ENCODE results near the gene CBFA2T3.

Gene CBFA2T3

GRCh38 chr16:88917915-88918627 is 58.9 kb downstream of the CBFA2T3 start:
- TF ChIP-seq ZNF148 (tag by site-specific recombination; IDR thresholded peaks at IDR 0.05; ENCODE audit: borderline replicate concordance) (no peak), WT1 (tag by site-specific recombination; IDR thresholded peaks at IDR 0.05) (no peak), ZNF24 (tag by site-specific recombination; IDR thresholded peaks at IDR 0.05) (no peak), ZBTB1 (tag by site-specific recombination; IDR thresholded peaks at IDR 0.05) (no peak), ZIC2 (tag by site-specific recombination; IDR thresholded peaks at IDR 0.05) (peak; percentile 60), EGR2 (tag by site-specific recombination; IDR thresholded peaks at IDR 0.05; ENCODE audit: low read depth) (0 out of 2 replicates have a peak, but pooled peaks have one; percentile 12)
- no peaks in the 10 kb centered on the region for H3K4me1 ChIP-seq (ENCODE audit: control insufficient read depth, insufficient read depth, low read length)
- H3K36me3 ChIP-seq (ENCODE audit: control insufficient read depth in 2 of 2, insufficient read depth in 1 of 2, low read length in 2 of 2) = no peaks in the 10 kb centered on the region
- POLR2A ChIA-PET = no interaction called here
- CTCF ChIA-PET = no interaction called here
- H3K9me3 ChIP-seq (ENCODE audit: control insufficient read depth, insufficient read depth, low read depth, low read length) = no peaks in the 10 kb centered on the region
- no peak overlapping the region for H3K4me3 ChIP-seq (ENCODE audit: low read depth, low read length)
- no peak overlapping the region for H3K27ac ChIP-seq (ENCODE audit: extremely low read depth, low read depth, low read length)

GRCh38 chr16:88917146-88917914 is 59.7 kb downstream of the CBFA2T3 start:
- ChIA-PET CTCF (no interaction called here), POLR2A (no interaction called here)
- Histone ChIP-seq H3K36me3 (ENCODE audit: control insufficient read depth in 2 of 2, insufficient read depth in 1 of 2, low read length in 2 of 2) (no peaks in the 10 kb centered on the region), H3K9me3 (ENCODE audit: control insufficient read depth, insufficient read depth, low read depth, low read length) (no peaks in the 10 kb centered on the region), H3K4me1 (ENCODE audit: control insufficient read depth, insufficient read depth, low read length) (no peaks in the 10 kb centered on the region), H3K4me3 (ENCODE audit: low read depth, low read length) (no peak overlapping the region), H3K27ac (ENCODE audit: extremely low read depth, low read depth, low read length) (no peak overlapping the region)
- no peak for TF ChIP-seq ZNF2 (tag by site-specific recombination; IDR thresholded peaks at IDR 0.05)
- TF ChIP-seq ZNF112 (tag by site-specific recombination; IDR thresholded peaks at IDR 0.05) = no peak
- no peak for TF ChIP-seq ZBTB48 (tag by site-specific recombination; IDR thresholded peaks at IDR 0.05)
- TF ChIP-seq ZNF416 (tag by site-specific recombination; IDR thresholded peaks at IDR 0.05) = no peak
- 0 out of 2 replicates have a peak, but pooled peaks have one; percentile 16 for TF ChIP-seq ZFHX2 (tag by site-specific recombination; conservative IDR thresholded peaks at IDR 0.05)

GRCh38 chr16:88915639-88916327 is 61.2 kb downstream of the CBFA2T3 start:
- ChIA-PET CTCF (no interaction called here), POLR2A (no interaction called here)
- Histone ChIP-seq H3K9me3 (ENCODE audit: control insufficient read depth, insufficient read depth, low read depth, low read length) (no peaks in the 10 kb centered on the region), H3K27ac (ENCODE audit: extremely low read depth, low read depth, low read length) (no peak overlapping the region), H3K36me3 (ENCODE audit: control insufficient read depth in 2 of 2, insufficient read depth in 1 of 2, low read length in 2 of 2) (no peaks in the 10 kb centered on the region), H3K4me1 (ENCODE audit: control insufficient read depth, insufficient read depth, low read length) (no peaks in the 10 kb centered on the region), H3K4me3 (ENCODE audit: low read depth, low read length) (no peak overlapping the region)
- TF ChIP-seq ZNF311 (tag by site-specific recombination; IDR thresholded peaks at IDR 0.05; ENCODE audit: borderline replicate concordance) = 0 out of 2 replicates have a peak, but pooled peaks have one; percentile 28
- no peak for TF ChIP-seq GLI4 (tag by site-specific recombination; IDR thresholded peaks at IDR 0.05)

- Histone ChIP-seq H3K36me3 (ENCODE audit: control insufficient read depth in 2 of 2, insufficient read depth in 1 of 2, low read length in 2 of 2) (no peaks in the 10 kb centered on the region), H3K9me3 (ENCODE audit: control insufficient read depth, insufficient read depth, low read depth, low read length) (no peaks in the 10 kb centered on the region), H3K4me3 (ENCODE audit: low read depth, low read length) (no peak overlapping the region), H3K4me1 (ENCODE audit: control insufficient read depth, insufficient read depth, low read length) (no peaks in the 10 kb centered on the region), H3K27ac (ENCODE audit: extremely low read depth, low read depth, low read length) (no peak overlapping the region)
- TF ChIP-seq CTCF (tag by site-specific recombination; IDR thresholded peaks at IDR 0.05) (no peak), ZNF335 (tag by site-specific recombination; conservative IDR thresholded peaks at IDR 0.05) (no peak), ZNF510 (tag by site-specific recombination; IDR thresholded peaks at IDR 0.05; ENCODE audit: insufficient replicate concordance) (no peak), KLF10 (tag by site-specific recombination; IDR thresholded peaks at IDR 0.05) (no peak), KLF1 (tag by site-specific recombination; IDR thresholded peaks at IDR 0.05) (peak; percentile 81)
- CTCF ChIA-PET = no interaction called here
- POLR2A ChIA-PET = no interaction called here
These were observed 62.1 kb downstream of the CBFA2T3 start for GRCh38 chr16:88914750-88915368.

Data from HEK293 (cell line).